SH-SY5Y (cell line): ENCODE measurements around the gene LRRC25.

ENCODE experiments used
- GATA2 ChIP-seq: IDR thresholded peaks from 2 replicates; pipeline ENCODE4 v1.6.1; 2011; ENCODE audit warnings: mild to moderate bottlenecking, low read depth, low read length
- GATA3 ChIP-seq: IDR thresholded peaks from 2 replicates; pipeline ENCODE4 v1.6.1; 2011; ENCODE audit warnings: low read depth, mild to moderate bottlenecking, low read length, moderate library complexity

Gene LRRC25

GRCh38 chr19:18388100-18388959 lies 9.1 kb downstream of the LRRC25 start:
- no peak for TF ChIP-seq GATA2
- TF ChIP-seq GATA3 = no peak

GRCh38 chr19:18386543-18387271 lies 10.7 kb downstream of the LRRC25 start:
- TF ChIP-seq GATA3 = no peak
- no peak for TF ChIP-seq GATA2

- TF ChIP-seq GATA2 = no peak
- no peak for TF ChIP-seq GATA3
Measured at GRCh38 chr19:18385675-18386542, 11.5 kb downstream of the LRRC25 start, which contains the start of gene GDF15. Gene GDF15 (plus strand): TSS chr19:18386158. CDS start chr19:18386190, 32 bp downstream.

- TF ChIP-seq GATA3 (no peak), GATA2 (no peak)
Measured at GRCh38 chr19:18385359-18385674, 12.1 kb downstream of the LRRC25 start.

GRCh38 chr19:18384775-18385174 lies 12.6 kb downstream of the LRRC25 start:
- no peak for TF ChIP-seq GATA3
- no peak for TF ChIP-seq GATA2

- TF ChIP-seq GATA2 (no peak), GATA3 (no peak)
Measured at GRCh38 chr19:18380843-18381242, 16.6 kb downstream of the LRRC25 start.

- TF ChIP-seq GATA3 (no peak), GATA2 (no peak)
Measured at GRCh38 chr19:18379803-18380747, 17.3 kb downstream of the LRRC25 start.

- TF ChIP-seq GATA3 (no peak), GATA2 (no peak)
Measured at GRCh38 chr19:18377026-18377425, 20.4 kb downstream of the LRRC25 start.

GRCh38 chr19:18373892-18374629 lies 23.4 kb downstream of the LRRC25 start:
- TF ChIP-seq GATA3 (no peak), GATA2 (0 out of 2 replicates have a peak, but pooled peaks have one; percentile 12)

GRCh38 chr19:18373407-18373891 lies 24.0 kb downstream of the LRRC25 start:
- TF ChIP-seq GATA3 (no peak), GATA2 (no peak)

GRCh38 chr19:18368504-18369222 lies 28.8 kb downstream of the LRRC25 start:
- no peak for TF ChIP-seq GATA2
- no peak for TF ChIP-seq GATA3
